GM23338 (cell line): Measurements from ENCODE around the gene ETNK1. TPM values are rescaled to one million over a fixed set of nuclear protein-coding genes. Genes with fewer than 3 reads are reported as not detected.

ENCODE experiments used
- polyA plus RNA-seq: library from polyadenylated mRNA; unstranded; fragments of >200 nt; fragmentation: Nextera tagmentation; extraction: Ambion mirVana; gene quantifications from 2 replicates; pipeline ENCODE4 v1.2.1, GENCODE V29; 2016
- small RNA-seq: library from RNA; depleted of rRNA; stranded (forward); fragments of <200 nt; gene quantifications from one replicate; pipeline ENCODE3, GENCODE V24; 2014; ENCODE audit warnings: low replicate concordance
- total RNA-seq: library from RNA; depleted of rRNA; stranded (reverse); fragments of >200 nt; shearing (Covaris generic); gene quantifications from 2 replicates; pipeline ENCODE4 v1.2.3, GENCODE V29; 2014; rRNA removed

ETNK1 gene
- total and polyA plus RNA-seq, 2 experiments from 2014 or later: 41.9 to 101 TPM

Small RNAs within 50 kb of the gene (small RNA-seq; reads per million reads assigned to genes)
- not detected for gene RPS27P22

Other genes with a start within 250 kb of the ETNK1 start
- 68.6 and 68.7 TPM in 2 replicates for gene C2CD5, start 80.6 kb upstream of the ETNK1 start, total RNA-seq
- gene C2CD5, start 80.6 kb upstream of the ETNK1 start, polyA plus RNA-seq: 22.0 and 23.2 TPM in 2 replicates